ENCODE results near the gene ORC3. TPM values are rescaled to one million over a fixed set of nuclear protein-coding genes. Genes with fewer than 3 reads are reported as not detected.

ORC3 gene
- total RNA-seq, 2 donors from 2014 or later, result 48.3 to 62.4 TPM

- Histone ChIP-seq H3K27me3 (ENCODE audit: control insufficient read depth, insufficient read depth, low read length, poor library complexity, severe bottlenecking) (no peaks in the 10 kb centered on the region), H3K9ac (ENCODE audit: extremely low read depth, low read length, poor library complexity, severe bottlenecking) (no peak overlapping the region), H3K9me3 (ENCODE audit: control insufficient read depth, low read length) (no peaks in the 10 kb centered on the region), H3K36me3 (ENCODE audit: control insufficient read depth, insufficient read depth, low read length) (peaks cover 80% of the 10 kb centered on the region), H3K4me3 (ENCODE audit: low read length) (no peak overlapping the region), H3K27ac (ENCODE audit: low read depth, low read length) (no peak overlapping the region), H3K4me1 (ENCODE audit: control insufficient read depth, insufficient read depth, low read length) (no peaks in the 10 kb centered on the region)
- Mint-ChIP-seq H3K4me3 (no peak overlapping the region), H3K36me3 (ENCODE audit: low read depth) (peaks cover 57% of the 10 kb centered on the region), H3K27ac (no peak overlapping the region), H3K27me3 (ENCODE audit: insufficient read depth) (no peaks in the 10 kb centered on the region), H3K4me1 (no peaks in the 10 kb centered on the region), H3K9me3 (no peaks in the 10 kb centered on the region)
- TF ChIP-seq CTCF (conservative IDR thresholded peaks at IDR 0.05), result no peak
- DNase-seq, result no peak
- WGBS, 2 experiments (ENCODE audit: insufficient coverage in 1 of 2, insufficient read length in 1 of 2), result 94 to 100% methylated on average over 1 to 2 of the region's 2 CpGs
These were observed 73.5 kb downstream of the ORC3 start for GRCh38 chr6:87663434-87663833.

GRCh38 chr6:87664921-87665485 is 75.1 kb downstream of the ORC3 start:
- Histone ChIP-seq H3K27me3 (ENCODE audit: control insufficient read depth, insufficient read depth, low read length, poor library complexity, severe bottlenecking) (no peaks in the 10 kb centered on the region), H3K27ac (ENCODE audit: low read depth, low read length) (no peak overlapping the region), H3K4me1 (ENCODE audit: control insufficient read depth, insufficient read depth, low read length) (no peaks in the 10 kb centered on the region), H3K9ac (ENCODE audit: extremely low read depth, low read length, poor library complexity, severe bottlenecking) (no peak overlapping the region), H3K9me3 (ENCODE audit: control insufficient read depth, low read length) (no peaks in the 10 kb centered on the region), H3K36me3 (ENCODE audit: control insufficient read depth, insufficient read depth, low read length) (peaks cover 82% of the 10 kb centered on the region), H3K4me3 (ENCODE audit: low read length) (no peak overlapping the region)
- no peak for DNase-seq
- H3K36me3 Mint-ChIP-seq (ENCODE audit: low read depth), result peaks cover 55% of the 10 kb centered on the region
- no peak for TF ChIP-seq CTCF (conservative IDR thresholded peaks at IDR 0.05)
- H3K9me3 Mint-ChIP-seq, result no peaks in the 10 kb centered on the region
- H3K27ac Mint-ChIP-seq, result no peak overlapping the region
- no peaks in the 10 kb centered on the region for H3K27me3 Mint-ChIP-seq (ENCODE audit: insufficient read depth)
- no peak overlapping the region for H3K4me3 Mint-ChIP-seq
- no peaks in the 10 kb centered on the region for H3K4me1 Mint-ChIP-seq

- Histone ChIP-seq H3K36me3 (ENCODE audit: control insufficient read depth, insufficient read depth, low read length) (peaks cover 77% of the 10 kb centered on the region), H3K9ac (ENCODE audit: extremely low read depth, low read length, poor library complexity, severe bottlenecking) (no peak overlapping the region), H3K4me3 (ENCODE audit: low read length) (no peak overlapping the region), H3K9me3 (ENCODE audit: control insufficient read depth, low read length) (no peaks in the 10 kb centered on the region), H3K27me3 (ENCODE audit: control insufficient read depth, insufficient read depth, low read length, poor library complexity, severe bottlenecking) (no peaks in the 10 kb centered on the region), H3K27ac (ENCODE audit: low read depth, low read length) (no peak overlapping the region), H3K4me1 (ENCODE audit: control insufficient read depth, insufficient read depth, low read length) (no peaks in the 10 kb centered on the region)
- no peak for DNase-seq
- Mint-ChIP-seq H3K27ac (no peak overlapping the region), H3K4me3 (no peak overlapping the region), H3K4me1 (no peaks in the 10 kb centered on the region), H3K36me3 (ENCODE audit: low read depth) (peaks cover 47% of the 10 kb centered on the region), H3K9me3 (no peaks in the 10 kb centered on the region), H3K27me3 (ENCODE audit: insufficient read depth) (no peaks in the 10 kb centered on the region)
- no peak for TF ChIP-seq CTCF (conservative IDR thresholded peaks at IDR 0.05)
These were observed 77.1 kb downstream of the ORC3 start for GRCh38 chr6:87667032-87667431.
